ENCODE results near the gene CAV3.
"Not testable (repeated sequence)": the region's sequence is repeated elsewhere in the genome, so short reads cannot be mapped to it uniquely, and the experiment has no call there.

Gene CAV3

DNA sequence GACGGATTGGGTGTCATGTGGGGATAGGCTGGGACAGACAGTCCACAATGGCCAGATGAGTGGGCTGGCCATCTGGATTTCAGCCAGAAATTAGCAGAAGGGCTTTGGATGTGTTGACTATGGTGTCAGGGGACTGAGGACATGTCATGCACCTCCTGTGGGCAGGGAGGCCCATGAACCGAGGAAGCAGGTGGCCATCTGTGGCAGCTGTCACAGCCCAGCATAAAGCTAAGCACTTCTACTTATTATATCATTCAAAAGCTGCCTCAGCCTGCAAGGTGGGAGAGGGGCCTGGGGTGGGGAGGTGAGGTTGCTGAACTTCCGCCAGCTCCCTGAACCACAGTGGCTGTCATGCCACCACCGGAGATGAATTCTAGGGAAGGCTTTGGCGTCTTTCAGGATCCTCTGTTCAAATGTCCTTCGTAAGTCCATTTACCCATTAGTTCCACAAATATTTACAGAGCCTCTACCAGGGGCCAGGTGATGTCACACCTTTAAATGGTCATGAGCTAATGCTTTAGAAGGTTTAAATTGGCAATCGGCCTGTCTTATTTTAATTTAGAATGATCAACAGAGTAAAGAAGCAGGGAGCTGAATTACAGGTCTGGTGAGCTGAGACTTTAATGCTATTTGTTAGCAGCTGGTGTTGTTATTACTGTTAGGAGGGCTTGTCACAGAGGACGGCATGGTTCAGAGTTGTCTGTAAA, 23.6 kb upstream of the CAV3 start:
- H3K36me3 Mint-ChIP-seq (ENCODE audit: low read depth): no peaks in the 10 kb centered on the region
- peak overlapping the region in 2 of 3 experiments; percentile 16 to 55 for H3K27ac Mint-ChIP-seq
- no peaks in the 10 kb centered on the region for H3K9me3 Mint-ChIP-seq
- peaks cover 28% of the 10 kb centered on the region for H3K4me1 Mint-ChIP-seq
- peaks cover 9% of the 10 kb centered on the region for H3K27me3 Mint-ChIP-seq (ENCODE audit: low read depth)
- TF ChIP-seq, protein P1, sequence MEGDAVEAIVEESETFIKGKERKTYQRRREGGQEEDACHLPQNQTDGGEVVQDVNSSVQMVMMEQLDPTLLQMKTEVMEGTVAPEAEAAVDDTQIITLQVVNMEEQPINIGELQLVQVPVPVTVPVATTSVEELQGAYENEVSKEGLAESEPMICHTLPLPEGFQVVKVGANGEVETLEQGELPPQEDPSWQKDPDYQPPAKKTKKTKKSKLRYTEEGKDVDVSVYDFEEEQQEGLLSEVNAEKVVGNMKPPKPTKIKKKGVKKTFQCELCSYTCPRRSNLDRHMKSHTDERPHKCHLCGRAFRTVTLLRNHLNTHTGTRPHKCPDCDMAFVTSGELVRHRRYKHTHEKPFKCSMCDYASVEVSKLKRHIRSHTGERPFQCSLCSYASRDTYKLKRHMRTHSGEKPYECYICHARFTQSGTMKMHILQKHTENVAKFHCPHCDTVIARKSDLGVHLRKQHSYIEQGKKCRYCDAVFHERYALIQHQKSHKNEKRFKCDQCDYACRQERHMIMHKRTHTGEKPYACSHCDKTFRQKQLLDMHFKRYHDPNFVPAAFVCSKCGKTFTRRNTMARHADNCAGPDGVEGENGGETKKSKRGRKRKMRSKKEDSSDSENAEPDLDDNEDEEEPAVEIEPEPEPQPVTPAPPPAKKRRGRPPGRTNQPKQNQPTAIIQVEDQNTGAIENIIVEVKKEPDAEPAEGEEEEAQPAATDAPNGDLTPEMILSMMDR (IDR thresholded peaks at IDR 0.05; ENCODE audit: unreplicated experiment in 3 of 3): no peak
- no peak overlapping the region for H3K4me3 Mint-ChIP-seq

DNA sequence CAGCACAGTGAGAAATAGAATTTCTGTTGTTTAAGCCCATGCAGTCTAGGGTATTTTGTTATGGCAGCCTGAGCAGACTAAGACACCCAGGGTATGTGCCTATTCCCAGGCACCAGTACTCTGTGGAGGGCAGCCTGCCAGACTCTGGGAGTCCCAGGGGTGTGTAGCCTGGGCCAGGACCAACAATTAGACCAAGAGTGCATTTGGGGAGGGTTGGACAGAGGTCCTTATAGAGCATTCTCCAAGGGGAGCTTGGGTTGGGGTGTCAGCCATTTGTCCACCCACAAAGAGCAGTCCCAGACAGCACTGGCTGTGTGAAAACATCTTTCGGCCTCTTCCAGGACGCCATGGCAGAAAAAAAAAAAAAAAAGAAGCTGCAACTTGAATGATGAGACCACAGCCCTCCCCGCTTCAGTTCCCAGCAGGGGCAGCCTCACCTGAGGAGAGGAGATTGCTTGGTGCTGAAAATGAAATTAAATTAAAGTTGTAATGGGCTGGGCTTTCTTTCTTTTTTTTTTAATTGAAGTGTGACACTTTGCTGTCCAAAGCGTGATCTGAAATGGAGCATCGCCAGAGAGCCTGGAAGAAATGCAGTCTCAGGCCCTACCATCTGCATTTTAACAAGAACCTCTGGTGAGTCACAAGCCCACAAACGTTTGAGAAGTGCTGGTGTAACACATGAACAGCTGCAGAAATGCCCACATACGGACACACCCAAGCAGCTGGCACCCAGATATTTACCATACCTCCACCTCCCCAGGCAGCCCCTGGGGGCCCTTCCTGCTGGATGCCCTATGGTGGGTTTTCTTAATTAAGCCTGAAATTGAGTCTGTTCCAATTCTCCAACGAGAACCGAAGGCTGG, 21.3 kb upstream of the CAV3 start:
- Mint-ChIP-seq H3K9me3 (peaks cover 4% of the 10 kb centered on the region), H3K4me3 (no peak overlapping the region), H3K27ac (peak overlapping the region in 1 of 3 experiments; percentile 17), H3K36me3 (ENCODE audit: low read depth) (no peaks in the 10 kb centered on the region), H3K27me3 (ENCODE audit: low read depth) (peaks cover 9% of the 10 kb centered on the region), H3K4me1 (peaks cover 28% of the 10 kb centered on the region)
- TF ChIP-seq, protein P1 (IDR thresholded peaks at IDR 0.05; ENCODE audit: unreplicated experiment in 3 of 3): no peak

DNA sequence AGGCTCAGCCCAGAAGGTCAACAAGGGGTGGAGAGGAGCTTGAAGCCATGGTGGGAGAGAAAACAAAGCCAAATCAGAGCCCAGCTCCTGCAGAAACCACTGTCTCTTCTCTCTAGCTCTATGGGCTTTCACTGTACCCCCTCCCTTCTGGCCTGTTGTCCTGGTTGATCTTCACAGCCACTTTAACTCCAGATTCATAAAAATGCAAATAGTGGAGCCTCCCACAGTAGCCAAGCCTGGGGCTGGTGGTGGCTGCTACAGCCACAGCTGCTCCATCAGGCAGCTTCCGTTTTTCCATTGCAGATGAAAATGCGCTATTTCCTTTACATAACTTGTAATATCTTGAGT, 20.7 kb upstream of the CAV3 start:
- H3K27me3 Mint-ChIP-seq (ENCODE audit: low read depth): peaks cover 4% of the 10 kb centered on the region
- H3K4me1 Mint-ChIP-seq: peaks cover 28% of the 10 kb centered on the region
- TF ChIP-seq, protein P1 (IDR thresholded peaks at IDR 0.05; ENCODE audit: unreplicated experiment in 3 of 3): no peak
- peaks cover 5% of the 10 kb centered on the region for H3K9me3 Mint-ChIP-seq
- no peaks in the 10 kb centered on the region for H3K36me3 Mint-ChIP-seq (ENCODE audit: low read depth)
- H3K4me3 Mint-ChIP-seq: no peak overlapping the region
- peak overlapping the region in 1 of 3 experiments; percentile 17 for H3K27ac Mint-ChIP-seq

DNA sequence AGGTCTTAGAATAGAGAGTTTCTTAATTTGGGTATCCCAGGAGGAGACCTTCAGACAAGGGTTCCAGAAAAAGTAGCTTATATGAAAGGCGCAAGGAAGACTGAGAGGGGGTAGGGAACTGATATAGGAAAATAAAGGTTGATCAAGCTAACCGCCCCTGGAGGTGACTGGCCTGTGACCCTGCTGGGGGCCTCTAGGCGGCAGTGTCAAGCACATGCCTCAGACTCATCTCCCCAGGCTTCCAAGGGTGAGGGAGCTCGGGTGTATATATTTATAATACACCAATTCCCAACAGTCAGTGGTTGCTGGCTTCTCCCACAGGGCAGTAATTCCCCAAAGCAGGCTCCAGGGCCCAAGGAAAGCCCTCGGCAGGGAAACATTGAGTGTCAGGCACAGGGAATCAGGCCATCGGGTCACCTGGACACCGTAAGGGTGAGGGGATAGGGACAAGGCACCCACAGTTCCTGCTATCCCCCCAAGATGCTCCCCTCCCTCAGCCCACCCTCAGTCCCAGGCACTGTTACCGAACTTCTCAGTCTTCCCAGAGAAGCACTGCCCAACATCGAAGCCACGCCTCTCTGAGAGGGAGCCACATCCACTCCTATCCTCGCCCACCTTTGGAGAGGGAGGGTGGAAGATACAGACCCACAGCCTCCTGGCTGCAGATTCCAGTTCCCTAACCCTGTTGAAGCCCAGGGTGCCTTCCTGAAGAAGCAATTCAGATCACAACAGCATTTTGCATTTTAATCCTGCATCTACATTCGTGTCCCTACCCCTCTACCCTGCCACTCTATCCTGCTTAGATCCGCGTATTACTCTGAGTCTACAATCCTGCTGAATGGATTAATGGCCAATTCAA, 19.5 kb upstream of the CAV3 start:
- TF ChIP-seq, protein P1 (IDR thresholded peaks at IDR 0.05; ENCODE audit: unreplicated experiment in 3 of 3): peak in 1 of 3 experiments; percentile 14
- Mint-ChIP-seq H3K9me3 (peaks cover 7% of the 10 kb centered on the region), H3K27ac (no peak overlapping the region), H3K4me3 (no peak overlapping the region), H3K27me3 (ENCODE audit: low read depth) (no peaks in the 10 kb centered on the region), H3K36me3 (ENCODE audit: low read depth) (no peaks in the 10 kb centered on the region), H3K4me1 (peaks cover 28% of the 10 kb centered on the region)

DNA sequence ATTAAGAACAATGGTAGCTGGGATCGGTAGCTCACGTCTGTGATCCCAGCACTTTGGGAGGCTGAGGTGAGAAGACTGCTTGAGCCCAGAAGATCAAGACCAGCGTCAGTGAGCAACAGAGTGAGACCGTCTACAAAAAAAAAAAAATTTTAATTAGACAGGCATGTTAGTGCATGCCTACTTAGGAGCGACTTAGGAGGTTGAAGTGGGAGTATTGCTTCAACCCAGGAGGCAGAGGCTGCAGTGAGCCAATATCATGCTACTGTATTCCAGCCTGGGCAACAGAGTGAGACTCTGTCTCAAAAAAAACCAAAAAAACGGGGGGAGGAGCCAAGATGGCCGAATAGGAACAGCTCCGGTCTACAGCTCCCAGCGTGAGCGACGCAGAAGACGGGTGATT, 17.8 kb upstream of the CAV3 start:
- H3K36me3 Mint-ChIP-seq (ENCODE audit: low read depth); H3K27me3 Mint-ChIP-seq (ENCODE audit: low read depth); H3K27ac Mint-ChIP-seq; H3K9me3 Mint-ChIP-seq; H3K4me3 Mint-ChIP-seq: not testable (repeated sequence)
- peaks cover 15% of the 10 kb centered on the region for H3K4me1 Mint-ChIP-seq

DNA sequence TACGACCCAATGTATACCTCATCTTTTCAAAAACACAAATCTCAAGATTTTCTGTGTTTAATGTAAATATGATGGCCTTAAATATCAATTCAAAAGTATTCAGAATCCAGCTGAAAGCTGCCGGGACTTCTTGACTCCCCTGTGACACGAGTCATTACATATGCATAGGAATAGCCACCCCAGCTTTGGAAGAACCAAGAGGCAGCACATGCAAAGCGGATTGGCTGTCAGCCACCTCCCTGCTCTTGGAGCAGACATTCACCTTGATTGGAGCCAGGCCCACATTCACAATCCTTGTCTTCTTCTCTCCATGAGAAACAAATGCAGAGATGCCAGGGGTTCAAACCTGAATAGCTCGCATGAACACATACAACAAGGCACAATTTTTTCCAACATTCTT, 10.8 kb upstream of the CAV3 start:
- H3K27ac Mint-ChIP-seq: no peak overlapping the region
- TF ChIP-seq, protein P1 (IDR thresholded peaks at IDR 0.05; ENCODE audit: unreplicated experiment in 3 of 3): no peak
- no peaks in the 10 kb centered on the region for H3K36me3 Mint-ChIP-seq (ENCODE audit: low read depth)
- peaks cover 6% of the 10 kb centered on the region for H3K4me1 Mint-ChIP-seq
- H3K4me3 Mint-ChIP-seq: no peak overlapping the region
- peaks cover 16% of the 10 kb centered on the region for H3K9me3 Mint-ChIP-seq
- H3K27me3 Mint-ChIP-seq (ENCODE audit: low read depth): peaks cover 11% of the 10 kb centered on the region
